HG02973 (cell line): ENCODE data around the gene EIF3J.
"Not testable (repeated sequence)": the region's sequence is repeated elsewhere in the genome, so short reads cannot be mapped to it uniquely, and the experiment has no call there.

ENCODE experiments used
- ATAC-seq: cut with Tn5 transposase; IDR thresholded peaks from one replicate; pipeline ENCODE4 v1.9.1; 2021; ENCODE audit warnings: moderate library complexity; ENCODE audit not compliant: unreplicated experiment

Gene EIF3J

DNA sequence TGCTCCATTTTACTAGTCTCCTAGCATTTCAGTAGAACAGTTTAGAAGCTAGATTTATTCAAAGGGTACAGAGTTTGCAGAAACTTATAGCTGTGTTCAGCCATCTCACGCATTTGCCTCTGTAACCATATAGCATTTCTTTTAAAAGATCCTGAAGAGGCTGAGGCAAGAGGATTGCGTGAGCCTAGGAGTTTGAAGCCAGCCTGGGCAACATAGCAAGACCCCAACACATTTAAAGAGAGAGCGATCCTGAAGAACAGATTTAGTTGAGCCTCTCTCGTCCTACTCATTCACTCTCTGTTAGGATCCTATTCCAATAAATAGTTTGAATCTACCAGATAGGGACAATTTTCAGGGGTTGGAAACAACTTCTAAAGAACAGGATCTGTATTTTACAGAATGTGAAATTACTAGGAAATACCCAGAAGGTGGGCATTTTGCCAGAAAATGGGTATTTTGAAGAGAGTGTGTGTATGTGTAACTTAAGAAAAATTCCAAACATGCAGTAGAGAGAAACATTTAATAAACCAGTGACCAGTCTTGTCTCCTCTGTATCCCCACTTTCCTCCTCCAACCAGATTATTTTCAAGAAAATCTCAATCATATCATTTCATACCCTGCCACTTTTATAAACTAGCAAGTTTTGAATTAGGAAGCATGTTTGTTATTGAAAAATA lies 4.5 kb downstream of the EIF3J start:
- no peak for ATAC-seq

DNA sequence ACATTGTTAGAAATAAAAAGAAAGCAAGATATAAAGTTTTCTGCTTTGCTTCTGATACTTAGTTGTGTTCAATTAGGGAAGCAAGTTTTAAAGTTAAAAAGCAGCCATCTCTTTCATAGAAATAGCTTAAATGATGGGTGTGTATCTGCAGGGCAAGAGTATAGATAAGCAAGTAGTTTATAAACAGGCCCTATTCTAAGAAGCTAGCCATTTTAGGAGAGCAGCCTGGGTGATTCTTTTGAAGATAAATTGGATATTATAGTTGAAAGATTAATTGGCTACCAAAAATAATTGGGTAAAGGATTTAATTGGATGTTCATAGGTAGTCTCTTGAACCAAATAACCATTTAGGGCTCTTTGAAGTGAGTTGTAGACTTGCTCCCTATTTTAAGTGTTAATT lies 5.6 kb downstream of the EIF3J start:
- ATAC-seq, result no peak

DNA sequence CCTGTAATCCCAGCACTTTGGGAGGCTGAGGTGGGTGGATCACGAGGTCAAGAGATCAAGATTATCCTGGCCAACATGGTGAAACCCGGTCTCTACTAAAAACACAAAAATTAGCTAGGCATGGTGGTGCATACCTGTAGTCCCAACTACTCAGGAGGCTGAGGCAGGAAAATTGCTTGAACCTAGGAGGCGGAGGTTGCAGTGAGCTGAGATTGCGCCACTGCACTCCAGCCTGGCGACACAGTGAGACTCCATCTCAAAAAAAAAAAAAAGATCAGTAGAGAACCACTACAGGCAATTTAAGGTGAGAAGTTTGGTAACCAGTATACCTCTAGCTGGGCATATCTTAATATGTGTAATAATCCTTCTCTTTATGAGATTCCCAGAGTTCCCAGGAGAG lies 7.8 kb downstream of the EIF3J start:
- not testable (repeated sequence) for ATAC-seq

DNA sequence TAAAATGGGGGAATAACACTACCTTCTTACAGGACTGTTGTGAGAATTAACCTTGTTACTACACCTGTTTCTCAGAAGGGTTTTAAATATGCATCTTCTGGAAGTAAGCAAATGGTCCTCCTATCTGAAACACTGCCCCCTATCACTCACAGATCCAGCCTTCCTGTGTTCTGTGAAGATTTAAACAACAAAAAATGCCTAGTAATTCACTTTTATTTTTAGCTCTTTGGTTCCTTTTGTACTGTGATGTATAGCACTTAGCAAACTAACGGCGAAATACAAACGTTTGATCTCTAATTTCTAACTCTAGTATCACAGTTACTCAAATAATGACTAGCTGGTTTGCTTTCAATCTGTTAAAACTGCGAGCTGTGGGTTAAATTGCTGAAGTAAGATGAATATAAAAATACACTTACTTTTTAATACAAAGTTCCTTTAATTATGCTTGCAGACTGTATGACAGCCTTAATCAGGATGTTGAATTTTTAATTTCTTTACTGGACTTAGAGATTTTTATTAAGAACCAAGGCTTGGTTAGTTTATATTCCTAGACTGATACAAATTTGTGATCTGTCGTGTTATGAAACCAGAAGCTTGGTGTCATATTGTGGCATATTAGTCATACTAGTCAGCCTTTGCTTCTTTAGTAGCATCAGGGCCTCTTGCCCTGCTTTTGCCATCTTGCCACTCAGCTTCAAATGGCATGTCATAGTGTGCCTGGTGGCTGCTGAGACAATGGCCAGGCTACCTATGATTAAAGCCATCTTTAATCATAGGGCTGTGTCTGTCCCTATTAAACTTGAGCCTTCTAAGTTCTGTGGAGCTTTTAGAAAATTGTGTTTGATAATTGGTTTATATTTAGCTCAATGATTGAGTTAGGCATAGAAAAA lies 9.2 kb downstream of the EIF3J start:
- ATAC-seq, result no peak

DNA sequence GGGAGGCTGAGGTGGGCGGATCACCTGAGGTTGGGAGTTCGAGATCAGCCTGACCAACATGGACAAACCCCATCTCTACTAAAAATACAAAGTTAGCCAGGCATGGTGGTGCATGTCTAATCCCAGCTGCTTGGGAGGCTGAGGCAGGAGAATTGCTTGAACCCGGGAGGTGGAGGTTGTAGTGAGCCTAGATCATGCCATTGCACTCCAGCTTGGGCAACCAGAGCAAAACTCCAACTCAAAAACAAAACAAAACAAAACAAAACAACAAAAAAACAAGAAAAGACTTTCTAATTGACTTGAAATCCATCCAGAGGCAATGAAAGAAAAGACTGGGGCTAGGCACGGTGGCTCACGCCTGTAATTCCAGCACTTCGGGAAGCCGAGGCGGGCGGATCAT lies 12.2 kb downstream of the EIF3J start:
- ATAC-seq, result not testable (repeated sequence)

DNA sequence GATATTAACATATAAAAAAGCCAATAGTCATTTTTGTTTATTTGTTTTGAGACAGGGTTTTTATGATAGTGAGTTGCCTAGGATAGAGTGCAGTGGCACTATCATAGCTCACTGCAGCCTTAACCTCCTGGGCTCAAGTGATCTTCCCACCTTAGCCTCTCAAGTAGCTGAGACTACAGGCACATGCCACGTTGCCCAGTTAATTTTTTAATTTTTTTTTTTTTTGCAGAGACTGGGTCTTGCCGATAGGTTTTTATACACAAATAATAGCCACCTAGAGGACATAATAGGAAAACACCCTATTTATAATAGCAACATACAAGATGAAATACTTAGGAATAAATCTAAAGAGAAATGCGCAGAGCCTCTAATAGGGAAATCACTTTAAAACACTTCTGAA lies 13.3 kb downstream of the EIF3J start:
- no peak for ATAC-seq

DNA sequence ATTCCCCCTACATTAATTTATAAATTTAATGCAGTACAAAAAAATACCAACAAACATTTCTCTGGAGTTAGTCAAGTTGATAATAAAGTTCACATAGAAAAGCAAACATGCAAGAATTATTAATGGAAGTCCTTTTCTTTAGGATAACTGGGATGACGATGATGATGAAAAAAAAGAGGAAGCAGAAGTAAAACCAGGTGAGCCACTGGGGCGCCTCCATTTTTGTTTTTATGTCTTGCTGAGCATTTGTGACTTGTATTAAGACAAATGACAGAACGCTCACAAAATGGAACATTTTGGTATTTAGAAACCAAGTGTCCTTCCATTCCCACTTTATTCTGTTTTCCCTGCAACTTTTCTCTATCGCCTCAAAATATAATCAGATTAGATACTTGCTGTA lies 13.8 kb downstream of the EIF3J start:
- no peak for ATAC-seq

DNA sequence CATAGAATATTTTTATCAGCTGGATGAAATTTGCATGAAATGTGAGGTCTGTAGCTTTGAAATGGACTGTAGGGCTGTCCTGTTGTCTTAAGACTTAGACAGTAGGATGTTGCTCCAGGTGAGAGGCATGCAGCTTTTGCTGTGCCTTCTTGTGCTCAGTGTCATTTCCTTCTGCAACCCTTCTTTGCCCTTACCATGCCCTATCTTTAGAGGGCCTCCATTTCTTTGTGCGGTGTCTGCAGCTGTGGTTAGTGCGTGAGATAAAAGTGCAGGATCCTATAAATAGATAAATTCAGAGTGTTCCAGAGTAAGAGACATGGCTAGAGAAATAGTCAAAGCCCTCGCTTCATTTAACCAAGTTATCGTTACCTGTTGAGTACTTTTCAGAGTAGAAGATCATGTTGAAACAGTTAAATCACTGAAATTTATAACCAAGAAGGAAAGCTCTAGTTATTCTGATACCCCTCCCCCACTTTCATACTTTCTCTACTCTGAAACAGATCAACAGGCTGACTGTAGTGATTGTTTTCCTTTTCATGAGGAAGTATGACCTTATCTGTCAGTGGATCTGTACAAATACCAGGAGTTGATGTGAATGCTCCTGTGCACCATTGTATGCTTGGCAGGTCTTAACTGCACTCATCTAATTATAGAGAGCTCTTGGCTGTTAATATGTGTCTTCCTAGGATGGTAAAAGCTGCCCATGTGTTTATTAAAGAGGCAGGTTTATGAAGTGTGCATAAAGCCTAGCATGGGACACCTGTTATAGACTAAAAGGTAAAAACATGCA lies 18.2 kb downstream of the EIF3J start:
- no peak for ATAC-seq

DNA sequence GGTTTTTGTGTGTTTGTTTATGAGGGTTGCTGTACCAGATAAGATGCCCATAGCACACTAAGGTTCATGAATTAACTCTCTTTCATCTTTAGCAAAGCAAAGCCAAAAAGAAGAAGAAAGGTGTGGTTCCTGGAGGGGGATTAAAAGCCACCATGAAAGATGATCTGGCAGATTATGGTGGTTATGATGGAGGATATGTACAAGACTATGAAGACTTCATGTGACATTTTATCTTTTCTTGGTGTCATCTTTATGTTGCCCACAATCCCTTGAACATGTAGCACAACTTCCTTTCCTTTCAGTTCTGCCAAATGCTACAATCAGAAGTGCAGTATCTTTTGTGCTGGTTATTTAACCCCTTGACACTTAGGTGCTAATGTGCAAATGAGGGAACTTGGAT lies 24.0 kb downstream of the EIF3J start:
- not testable (repeated sequence) for ATAC-seq

DNA sequence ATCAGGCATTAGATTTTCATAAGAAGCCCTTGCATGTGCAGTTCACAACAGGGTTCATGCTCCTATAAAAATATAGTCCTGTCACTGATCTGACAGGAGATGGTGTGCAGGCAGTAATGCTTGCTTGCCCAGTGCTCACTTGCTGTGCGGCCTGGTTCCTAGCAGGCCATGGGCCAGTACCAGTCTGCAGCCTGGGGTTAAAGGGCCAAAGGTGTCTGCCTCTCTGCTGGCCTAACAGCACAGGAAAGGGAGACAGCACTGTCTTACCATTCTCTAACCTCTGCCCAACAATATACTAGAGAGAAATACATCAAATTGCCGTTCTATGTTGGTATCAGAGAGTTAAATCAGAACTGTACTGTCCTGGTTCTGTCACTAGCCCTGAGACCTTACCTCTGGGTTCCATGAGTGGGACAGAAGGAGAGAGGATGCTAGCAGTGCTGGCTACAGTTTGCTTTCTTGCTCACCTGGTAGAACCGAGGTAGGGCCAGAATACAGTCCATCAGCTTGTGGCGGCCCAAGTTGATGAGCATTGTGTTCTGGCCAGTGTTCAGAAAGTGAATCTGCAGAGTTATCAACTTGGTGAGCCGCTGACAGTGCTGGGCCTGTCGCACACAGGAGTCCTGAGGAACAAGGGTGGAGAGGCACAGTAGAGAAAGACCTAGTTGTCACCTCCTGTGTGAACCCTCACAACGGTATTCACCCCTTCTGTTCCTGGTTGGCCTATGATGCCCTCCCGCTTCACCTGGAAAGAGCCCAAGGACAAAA lies 28.6 kb downstream of the EIF3J start:
- no peak for ATAC-seq

DNA sequence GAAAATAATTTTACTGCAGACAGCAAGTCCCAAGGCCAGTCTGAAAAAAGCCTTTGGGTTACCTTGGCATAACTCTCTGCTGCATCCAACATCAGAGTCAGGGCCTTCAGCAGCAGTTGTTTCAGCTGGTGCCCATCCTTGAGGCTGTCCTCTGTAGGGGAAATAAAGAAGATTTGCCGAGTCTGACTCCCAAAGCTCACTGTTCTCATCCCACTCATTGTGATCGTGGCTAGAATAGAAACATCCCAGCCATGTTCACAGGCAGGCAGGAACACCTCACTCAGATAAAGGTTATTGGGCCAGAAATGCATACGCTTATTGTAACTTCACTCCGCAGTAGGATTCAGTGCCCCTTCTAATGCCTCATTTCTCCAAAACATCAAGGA lies 29.2 kb downstream of the EIF3J start:
- no peak for ATAC-seq

DNA sequence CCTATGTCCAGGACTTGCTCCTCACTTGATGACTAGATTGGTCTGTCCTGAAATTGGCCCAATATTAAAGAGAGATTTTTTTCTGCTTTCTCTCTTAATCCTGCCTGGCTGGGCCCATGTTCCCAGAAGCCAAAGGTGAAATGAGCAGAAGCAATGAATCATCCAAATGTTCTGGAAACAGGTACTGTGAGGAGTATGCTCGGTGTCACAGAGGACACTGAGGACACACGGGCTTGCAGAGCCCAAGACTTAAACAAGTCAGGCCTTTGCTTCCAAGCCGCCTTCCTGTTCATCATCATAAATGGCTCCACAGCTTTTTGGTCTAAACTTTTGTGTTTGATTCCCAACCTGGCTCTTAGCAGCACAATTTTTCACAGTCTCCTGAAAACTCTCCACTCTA lies 31.4 kb downstream of the EIF3J start:
- no peak for ATAC-seq

DNA sequence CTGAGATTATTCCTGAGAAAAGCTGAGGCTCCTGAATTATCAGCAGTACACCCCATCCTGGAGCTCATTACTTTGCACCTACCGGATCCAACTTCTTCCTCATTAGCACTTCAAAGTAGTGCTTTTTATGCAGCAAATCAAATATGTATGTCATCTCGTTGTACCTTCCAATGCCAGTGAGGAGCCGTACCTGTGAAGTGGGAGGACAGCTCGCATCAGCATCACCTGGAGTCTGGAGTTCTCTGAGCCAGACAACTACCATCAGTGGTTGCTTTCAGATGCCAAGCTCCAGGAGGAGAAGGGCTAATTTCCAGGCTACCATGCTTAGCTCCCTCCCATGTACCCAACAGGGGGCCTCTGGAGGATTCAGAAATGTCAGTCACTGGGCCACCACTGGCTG lies 32.4 kb downstream of the EIF3J start:
- no peak for ATAC-seq

DNA sequence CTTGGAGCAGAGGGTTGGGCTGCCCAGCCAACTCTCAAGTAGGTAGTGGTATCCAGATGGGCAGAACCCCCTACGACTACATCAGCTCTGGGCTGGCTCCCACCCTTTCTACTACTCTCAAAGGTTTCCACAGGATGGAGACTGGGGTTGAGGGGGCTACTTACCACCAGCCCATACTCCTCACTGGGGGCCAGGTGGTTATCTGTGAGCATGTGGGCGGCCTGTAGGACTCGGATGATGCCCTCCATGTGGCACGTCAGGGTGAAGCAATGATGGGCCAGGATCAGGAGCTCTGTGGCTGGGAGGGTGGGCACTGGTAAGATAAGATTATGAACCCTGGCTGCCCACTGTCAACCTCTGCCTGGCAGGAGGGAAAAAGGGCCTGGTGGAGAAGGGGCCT lies 33.4 kb downstream of the EIF3J start:
- ATAC-seq, result no peak

DNA sequence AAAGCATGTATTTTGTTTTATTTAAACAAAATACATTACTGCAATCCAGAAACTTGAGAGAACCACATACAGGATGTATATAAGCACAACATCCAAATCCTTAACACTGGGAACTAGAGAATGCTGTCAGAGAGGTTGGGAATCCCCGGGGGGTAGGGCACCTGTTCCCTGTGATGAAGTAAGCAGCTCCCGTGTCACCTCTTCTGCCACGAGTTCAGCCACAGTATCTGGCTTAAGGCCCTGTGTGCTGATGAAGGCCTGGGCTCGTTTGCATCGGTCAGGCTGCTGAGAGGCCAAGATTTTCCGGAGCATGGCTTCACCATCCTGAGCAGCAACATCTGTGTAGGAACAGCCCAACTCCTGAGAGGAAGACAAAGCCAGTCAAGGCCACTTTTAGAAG lies 36.4 kb downstream of the EIF3J start:
- no peak for ATAC-seq

DNA sequence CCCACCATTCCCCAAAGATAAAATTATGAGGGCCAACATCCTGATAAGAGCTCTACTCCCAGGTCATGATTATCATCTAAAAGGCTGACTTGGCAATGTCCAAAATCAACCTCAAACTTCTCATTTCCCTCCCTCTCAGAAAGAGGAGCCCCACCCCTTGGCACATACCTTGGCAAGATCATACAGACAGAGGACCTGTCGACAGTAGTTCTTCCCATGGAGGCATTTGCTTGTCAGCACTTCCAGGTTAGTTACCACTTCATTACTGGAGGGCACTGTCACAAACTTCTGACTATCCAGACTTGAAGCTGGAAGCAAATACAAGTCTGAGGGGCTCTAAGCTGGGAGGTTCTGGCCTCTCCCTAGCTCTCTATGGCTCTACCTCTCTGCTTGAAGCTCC lies 37.8 kb downstream of the EIF3J start:
- ATAC-seq, result no peak

DNA sequence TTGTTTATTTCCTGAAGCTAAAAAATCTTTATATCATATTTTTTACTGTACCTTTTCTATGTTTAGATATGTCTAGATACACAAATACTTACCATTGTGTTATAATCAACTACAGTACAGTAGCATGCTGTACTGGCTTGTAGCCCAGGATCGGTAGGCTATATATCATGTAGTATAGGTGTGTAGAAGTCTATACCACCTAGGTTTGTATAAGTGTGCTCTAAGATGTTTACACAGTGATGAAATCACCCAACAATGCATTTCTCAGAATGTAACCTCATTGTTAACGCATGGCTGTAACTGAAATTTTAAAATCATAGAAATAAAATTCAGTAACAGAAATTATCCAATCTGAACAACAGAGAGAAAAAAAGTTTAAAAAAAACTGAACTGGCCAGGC lies 43.2 kb downstream of the EIF3J start:
- no peak for ATAC-seq

DNA sequence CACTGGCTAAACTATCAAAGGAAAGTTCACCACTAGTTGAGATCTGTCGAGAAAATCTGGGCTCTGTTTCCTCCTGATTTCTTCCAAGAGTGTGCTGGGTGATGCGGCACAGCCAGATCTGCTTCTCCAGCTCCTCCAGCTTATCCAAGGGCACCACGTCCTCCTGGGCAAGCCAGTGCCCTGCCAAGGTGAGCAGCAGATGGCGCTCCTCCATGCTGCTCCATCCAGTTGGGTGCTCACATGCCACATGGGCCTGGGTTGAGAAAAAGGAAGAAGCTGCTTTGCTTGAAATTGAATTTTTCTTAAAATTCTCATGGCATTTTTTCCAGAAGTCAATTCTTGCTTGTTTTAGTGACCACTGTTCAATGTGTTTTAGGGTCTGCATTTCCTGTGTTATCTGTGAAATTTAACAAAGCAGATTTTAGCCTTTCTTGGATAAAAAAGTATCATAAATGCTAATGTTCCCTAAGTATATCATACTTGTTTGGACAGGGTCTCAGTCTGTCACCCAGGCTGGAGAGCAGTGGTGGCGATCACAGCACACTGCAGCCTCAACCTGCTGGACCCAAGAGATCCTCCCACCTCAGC lies 47.3 kb downstream of the EIF3J start:
- ATAC-seq, result no peak

DNA sequence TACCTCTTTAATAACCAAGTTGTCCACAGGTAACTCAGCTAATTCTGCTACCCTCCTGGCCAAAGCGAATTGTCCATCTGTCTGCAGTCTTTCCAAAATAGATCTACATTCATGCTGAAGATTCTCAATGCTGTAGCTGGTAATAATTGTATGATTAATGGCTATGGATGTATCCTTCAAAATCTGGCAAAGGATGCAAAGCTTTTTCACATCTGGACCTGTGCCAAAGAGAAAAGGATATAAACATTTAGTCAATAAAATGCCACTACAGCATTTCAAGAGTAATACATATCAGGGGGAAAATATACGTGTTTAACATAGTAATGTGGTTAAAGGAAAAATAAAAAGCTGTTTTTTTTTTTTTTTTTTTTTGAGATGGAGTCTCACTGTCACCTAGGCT lies 48.7 kb downstream of the EIF3J start:
- no peak for ATAC-seq

DNA sequence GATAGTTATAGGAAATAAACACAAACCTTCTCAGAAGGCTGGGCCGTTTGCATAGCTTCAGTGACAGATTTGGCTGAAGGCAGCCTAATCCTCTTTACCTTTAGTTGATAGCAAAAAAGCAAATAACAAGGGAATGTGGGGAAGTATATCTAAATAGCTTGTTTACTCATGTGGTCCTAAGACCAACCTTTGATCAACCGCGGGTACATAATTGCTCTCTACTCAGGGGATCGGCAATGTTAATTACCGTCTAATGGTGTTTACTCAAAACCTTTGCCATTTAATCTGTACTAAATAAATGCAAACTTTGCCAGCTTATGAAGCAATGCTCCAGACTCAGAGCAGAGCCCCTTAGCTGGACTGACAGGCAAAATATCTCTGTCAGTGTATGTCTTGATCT lies 51.6 kb downstream of the EIF3J start:
- no peak for ATAC-seq

DNA sequence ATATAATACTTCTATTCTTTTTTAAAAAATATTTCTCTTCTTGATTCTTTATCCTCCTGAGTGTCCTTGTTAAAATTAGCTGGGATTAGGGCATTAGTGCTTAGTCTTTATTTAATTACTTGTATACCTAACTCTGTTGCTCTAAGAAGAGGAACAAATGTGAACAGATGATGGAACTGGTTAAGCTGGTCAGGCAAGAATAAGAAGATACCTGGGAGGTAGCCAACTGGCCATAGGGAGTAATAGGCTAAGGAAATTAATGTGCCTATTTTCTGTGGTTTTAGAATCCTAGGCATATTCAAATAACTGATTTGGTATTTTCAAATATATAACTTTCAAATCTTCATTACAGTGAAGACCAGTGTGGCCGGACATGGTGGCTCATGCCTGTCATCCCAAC lies 54.4 kb downstream of the EIF3J start:
- no peak for ATAC-seq
